GM12891 (cell line): ENCODE data around the gene TM7SF2.
A peak's percentile ranks its signal among the peaks of the same experiment; 100 is the strongest.

ENCODE experiments used
- DNase-seq: peaks from one replicate; pipeline ENCODE4 v3.0.0; 2011; ENCODE audit warnings: low spot score; ENCODE audit not compliant: insufficient read length
- FAIRE-seq: peaks from 2 replicates; lab custom pipeline; 2011; peaks lifted over from hg19 to GRCh38; lab: Jason Lieb, UNC
- PAX5 ChIP-seq: IDR thresholded peaks from 2 replicates; pipeline ENCODE4 v1.6.1; 2011; ENCODE audit warnings: low read length, moderate library complexity, mild to moderate bottlenecking; ENCODE audit not compliant: insufficient read depth, severe bottlenecking
- POLR2A ChIP-seq: IDR thresholded peaks from 2 replicates; pipeline ENCODE4 v1.6.1; 2011; ENCODE audit warnings: low read depth, low read length, control low read depth
- POLR2AphosphoS5 ChIP-seq: IDR thresholded peaks from 2 replicates; pipeline ENCODE4 v1.6.1; 2011; ENCODE audit warnings: low read depth, low read length, control low read depth
- POU2F2 ChIP-seq: IDR thresholded peaks from 2 replicates; pipeline ENCODE4 v1.6.1; 2011; ENCODE audit warnings: low read depth, mild to moderate bottlenecking, control low read depth, low read length, moderate library complexity
- SPI1 ChIP-seq: IDR thresholded peaks from 2 replicates; pipeline ENCODE4 v1.6.1; 2011; ENCODE audit warnings: low read depth, low read length, control low read depth
- TAF1 ChIP-seq: IDR thresholded peaks from 2 replicates; pipeline ENCODE4 v1.6.1; 2011; ENCODE audit warnings: low read depth, low read length, control low read depth

The TM7SF2 gene

GRCh38 chr11:65104628-65105027, 7.0 kb upstream of the TM7SF2 start:
- FAIRE-seq = no peak
- TF ChIP-seq POLR2A (no peak), TAF1 (no peak), POU2F2 (no peak), POLR2AphosphoS5 (no peak), PAX5 (no peak), SPI1 (no peak)
- no peak for DNase-seq

- FAIRE-seq (no peak), DNase-seq (no peak)
- TF ChIP-seq POU2F2 = no peak
- TF ChIP-seq TAF1 = no peak
- no peak for TF ChIP-seq POLR2AphosphoS5
- no peak for TF ChIP-seq SPI1
- no peak for TF ChIP-seq POLR2A
- TF ChIP-seq PAX5 = no peak
These were observed 4.6 kb upstream of the TM7SF2 start for GRCh38 chr11:65107078-65107477.

- no peak for TF ChIP-seq TAF1
- no peak for TF ChIP-seq SPI1
- TF ChIP-seq POLR2A = no peak
- DNase-seq = no peak
- no peak for FAIRE-seq
These were observed 3.8 kb upstream of the TM7SF2 start for GRCh38 chr11:65107751-65108468.

GRCh38 chr11:65108469-65109123, 3.1 kb upstream of the TM7SF2 start:
- FAIRE-seq (no peak), DNase-seq (no peak)
- TF ChIP-seq TAF1 (no peak), POLR2AphosphoS5 (no peak)

- no peak for FAIRE-seq
- no peak for TF ChIP-seq TAF1
- no peak for TF ChIP-seq POLR2AphosphoS5
- no peak for TF ChIP-seq SPI1
- TF ChIP-seq PAX5 = no peak
- TF ChIP-seq POLR2A = no peak
- TF ChIP-seq POU2F2 = no peak
- no peak for DNase-seq
These were observed 2.2 kb upstream of the TM7SF2 start for GRCh38 chr11:65109231-65110198.

- DNase-seq = peak; percentile 88
- FAIRE-seq = peak; percentile 97
- TF ChIP-seq SPI1 (no peak), POU2F2 (no peak), PAX5 (no peak), POLR2A (no peak), TAF1 (no peak), POLR2AphosphoS5 (no peak)
These were observed 1.3 kb upstream of the TM7SF2 start for GRCh38 chr11:65110354-65110861.

GRCh38 chr11:65111159-65111743, 421 bp upstream of the TM7SF2 start:
- FAIRE-seq = no peak
- TF ChIP-seq POU2F2 (no peak), TAF1 (no peak), PAX5 (no peak), SPI1 (no peak), POLR2AphosphoS5 (peak; percentile 2; the same call in 1 of the 2 replicates), POLR2A (no peak; the same call in 1 of the 2 replicates)
- no peak for DNase-seq

- no peak for TF ChIP-seq SPI1
- TF ChIP-seq POU2F2 = 0 out of 2 replicates have a peak, but pooled peaks have one; percentile 58
- 0 out of 2 replicates have a peak, but pooled peaks have one; percentile 25 for TF ChIP-seq TAF1
- DNase-seq = peak; percentile 73
- FAIRE-seq = peak; percentile 95
These were observed 1.1 kb downstream of the TM7SF2 start for GRCh38 chr11:65112546-65113360.
